22Rv1 (cell line): ENCODE results near the gene TRAF3.

Experiments
- H3K27ac ChIP-seq: fragments of 450-650 bp; 2 replicates; pipeline ENCODE4 v1.5.1; 2017
- CTCF ChIP-seq: fragments of 450-650 bp; IDR thresholded peaks from 2 replicates; pipeline ENCODE4 v1.5.1; 2017; ENCODE audit warnings: mild to moderate bottlenecking
- ZFX ChIP-seq: fragments of 450-650 bp; IDR thresholded peaks from 2 replicates; pipeline ENCODE4 v1.6.1; 2017; ENCODE audit warnings: antibody characterized with exemption, borderline replicate concordance

TRAF3 gene

GRCh38 chr14:102955636-102956408, 178.6 kb downstream of the TRAF3 start:
- H3K27ac ChIP-seq, result no peak overlapping the region
- TF ChIP-seq CTCF (no peak), ZFX (no peak)

DNA sequence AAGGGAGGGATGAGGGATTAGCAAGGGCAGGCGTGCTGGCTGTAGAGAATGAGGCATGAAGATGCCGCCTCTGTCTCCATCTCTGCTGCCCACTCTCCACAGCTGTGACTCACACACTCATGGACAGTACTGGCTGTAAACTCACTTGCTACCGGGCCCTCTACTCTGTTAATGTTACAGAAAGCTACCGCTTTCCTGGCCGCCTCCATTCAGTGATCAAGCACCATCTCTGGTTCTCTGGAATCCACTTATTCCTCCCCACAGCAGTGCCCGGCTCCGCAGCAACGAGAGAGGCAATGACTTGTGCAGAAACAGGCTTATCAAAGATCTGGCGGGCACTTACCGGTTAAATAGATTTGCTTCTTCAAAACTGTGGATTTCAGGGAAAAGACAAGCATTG, 180.0 kb downstream of the TRAF3 start:
- no peak for TF ChIP-seq CTCF
- TF ChIP-seq ZFX, result no peak

GRCh38 chr14:102958461-102958860, 181.2 kb downstream of the TRAF3 start:
- TF ChIP-seq ZFX, result no peak
- no peak for TF ChIP-seq CTCF
- H3K27ac ChIP-seq, result no peak overlapping the region

More for the DNA sequence above, 180.0 kb downstream of the TRAF3 start:
- no peak overlapping the region for H3K27ac ChIP-seq
